Stimulated activated naive B cell treated with anti-CD40 and anti-IgM and Interleukin-4, amounts not matched to agents 10 μg/mL and 1 μg/mL and 100 μg/mL, for 72 hours (primary cell): ENCODE measurements around the gene APOA1.
A peak's percentile ranks its signal among the peaks of the same experiment; 100 is the strongest.

Experiments used
- ATAC-seq, 2 donors: fragments of 150-1000 bp; cut with Tn5 transposase; replicated peaks; 2 replicates each; pipeline ENCODE4 v1.10.0; 2021; ENCODE audit warnings: moderate library complexity in 1 of 2
- DNase-seq: peaks from one replicate; pipeline ENCODE4 v3.0.0; 2021
- H3K27ac Mint-ChIP-seq: one replicate; pipeline ENCODE4 v1.8.0; 2022; ENCODE audit warnings: mild to moderate bottlenecking, mixed read lengths
- H3K27me3 Mint-ChIP-seq, 2 donors: one replicate each; pipeline ENCODE4 v1.8.0; 2022; ENCODE audit warnings: mixed read lengths in 2 of 2
- H3K36me3 Mint-ChIP-seq, 2 donors: one replicate each; pipeline ENCODE4 v1.8.0; 2022; ENCODE audit warnings: mixed read lengths in 2 of 2, mild to moderate bottlenecking in 1 of 2
- H3K4me1 Mint-ChIP-seq, 2 donors: one replicate each; pipeline ENCODE4 v1.8.0; 2022; ENCODE audit warnings: mixed read lengths in 2 of 2, mild to moderate bottlenecking in 1 of 2
- H3K4me3 Mint-ChIP-seq, 2 donors: one replicate each; pipeline ENCODE4 v1.8.0; 2022; ENCODE audit warnings: mild to moderate bottlenecking in 2 of 2, mixed read lengths in 2 of 2, moderate library complexity in 1 of 2
- H3K9me3 Mint-ChIP-seq, 2 donors: one replicate each; pipeline ENCODE4 v1.8.0; 2022; ENCODE audit warnings: mixed read lengths in 2 of 2, mild to moderate bottlenecking in 1 of 2

Gene APOA1

GRCh38 chr11:116790167-116791001 lies 47.0 kb downstream of the APOA1 start:
- peaks cover 5 to 17% of the 10 kb centered on the region in 2 donors for H3K36me3 Mint-ChIP-seq
- no peak for DNase-seq
- peaks cover 7 to 10% of the 10 kb centered on the region in 2 donors for H3K27me3 Mint-ChIP-seq
- ATAC-seq: no peak
- no peak overlapping the region for H3K27ac Mint-ChIP-seq
- H3K4me1 Mint-ChIP-seq: peaks cover 14 to 33% of the 10 kb centered on the region in 2 donors
- no peaks in the 10 kb centered on the region for H3K9me3 Mint-ChIP-seq
- no peak overlapping the region for H3K4me3 Mint-ChIP-seq

GRCh38 chr11:116788975-116789374 lies 48.4 kb downstream of the APOA1 start:
- H3K4me3 Mint-ChIP-seq: peak overlapping the region in 1 of 2 donors; percentile 96
- no peak for DNase-seq
- H3K27me3 Mint-ChIP-seq: peaks cover 7 to 10% of the 10 kb centered on the region in 2 donors
- H3K4me1 Mint-ChIP-seq: peaks cover 19 to 39% of the 10 kb centered on the region in 2 donors
- ATAC-seq: no peak
- H3K36me3 Mint-ChIP-seq: peaks cover 19 to 31% of the 10 kb centered on the region in 2 donors
- H3K27ac Mint-ChIP-seq: no peak overlapping the region
- no peaks in the 10 kb centered on the region for H3K9me3 Mint-ChIP-seq

GRCh38 chr11:116788534-116788933 lies 48.9 kb downstream of the APOA1 start:
- Mint-ChIP-seq H3K4me3 (peak overlapping the region; percentile 95 to 96), H3K4me1 (peaks cover 19 to 39% of the 10 kb centered on the region in 2 donors), H3K36me3 (peaks cover 20 to 32% of the 10 kb centered on the region in 2 donors), H3K9me3 (no peaks in the 10 kb centered on the region), H3K27me3 (peaks cover 7 to 10% of the 10 kb centered on the region in 2 donors), H3K27ac (peak overlapping the region; percentile 98)
- ATAC-seq (no peak), DNase-seq (no peak)

- ATAC-seq: peak; percentile 91 to 94
- Mint-ChIP-seq H3K9me3 (no peaks in the 10 kb centered on the region), H3K4me1 (peaks cover 19 to 39% of the 10 kb centered on the region in 2 donors), H3K36me3 (peaks cover 26 to 38% of the 10 kb centered on the region in 2 donors), H3K27ac (peak within 1 kb of the TSS; percentile 98), H3K27me3 (peaks cover 7 to 10% of the 10 kb centered on the region in 2 donors), H3K4me3 (peak within 1 kb of the TSS; percentile 95 to 96)
- peak; percentile 72 for DNase-seq
These were observed 49.5 kb downstream of the APOA1 start, which contains the start of gene ZPR1 for GRCh38 chr11:116787786-116788486. ZPR1 (minus strand) TSS chr11:116788023; CDS start chr11:116787990, 33 bp downstream.

- H3K4me1 Mint-ChIP-seq: peaks cover 19 to 39% of the 10 kb centered on the region in 2 donors
- H3K27ac Mint-ChIP-seq: peak overlapping the region; percentile 90
- H3K27me3 Mint-ChIP-seq: peaks cover 7 to 10% of the 10 kb centered on the region in 2 donors
- H3K36me3 Mint-ChIP-seq: peaks cover 29 to 44% of the 10 kb centered on the region in 2 donors
- ATAC-seq (peak; percentile 10 to 17), DNase-seq (no peak)
- peak overlapping the region; percentile 95 to 96 for H3K4me3 Mint-ChIP-seq
- no peaks in the 10 kb centered on the region for H3K9me3 Mint-ChIP-seq
These were observed 50.0 kb downstream of the APOA1 start for GRCh38 chr11:116787436-116787785.

GRCh38 chr11:116786966-116787365 lies 50.5 kb downstream of the APOA1 start:
- Mint-ChIP-seq H3K27me3 (peaks cover 7 to 10% of the 10 kb centered on the region in 2 donors), H3K4me1 (peaks cover 19 to 39% of the 10 kb centered on the region in 2 donors), H3K27ac (peak overlapping the region; percentile 90), H3K4me3 (peak overlapping the region; percentile 95 to 96), H3K9me3 (no peaks in the 10 kb centered on the region), H3K36me3 (peaks cover 33 to 48% of the 10 kb centered on the region in 2 donors)
- ATAC-seq (no peak), DNase-seq (no peak)

GRCh38 chr11:116786326-116786725 lies 51.1 kb downstream of the APOA1 start:
- peak overlapping the region; percentile 95 to 96 for H3K4me3 Mint-ChIP-seq
- H3K27ac Mint-ChIP-seq: no peak overlapping the region
- peaks cover 39 to 54% of the 10 kb centered on the region in 2 donors for H3K36me3 Mint-ChIP-seq
- ATAC-seq (no peak), DNase-seq (no peak)
- peaks cover 19 to 40% of the 10 kb centered on the region in 2 donors for H3K4me1 Mint-ChIP-seq
- H3K9me3 Mint-ChIP-seq: no peaks in the 10 kb centered on the region
- peaks cover 7 to 8% of the 10 kb centered on the region in 2 donors for H3K27me3 Mint-ChIP-seq
